HCEC 1CT (cell line): Measurements from ENCODE around the gene RAP1GAP.
"Not testable (repeated sequence)": the region's sequence is repeated elsewhere in the genome, so short reads cannot be mapped to it uniquely, and the experiment has no call there.

Source experiments
- DNase-seq: peaks from one replicate; pipeline ENCODE4 v3.0.0-alpha.2; 2017

Gene RAP1GAP

GRCh38 chr1:21641967-21642739, 27.0 kb downstream of the RAP1GAP start:
- DNase-seq = no peak

GRCh38 chr1:21641537-21641936, 27.6 kb downstream of the RAP1GAP start:
- DNase-seq = no peak

- no peak for DNase-seq
Measured at GRCh38 chr1:21641076-21641475, 28.1 kb downstream of the RAP1GAP start.

- no peak for DNase-seq
Measured at GRCh38 chr1:21640653-21641052, 28.5 kb downstream of the RAP1GAP start.

- no peak for DNase-seq
Measured at GRCh38 chr1:21639594-21640041, 29.5 kb downstream of the RAP1GAP start.

- peak; percentile 20 for DNase-seq
Measured at GRCh38 chr1:21638531-21639341, 30.4 kb downstream of the RAP1GAP start.

GRCh38 chr1:21637514-21637913, 31.6 kb downstream of the RAP1GAP start:
- DNase-seq = no peak

- no peak for DNase-seq
Measured at GRCh38 chr1:21636029-21636428, 33.1 kb downstream of the RAP1GAP start.

- DNase-seq = no peak
Measured at GRCh38 chr1:21634806-21635535, 34.2 kb downstream of the RAP1GAP start.

- DNase-seq = no peak
Measured at GRCh38 chr1:21633992-21634805, 35.0 kb downstream of the RAP1GAP start.

GRCh38 chr1:21633141-21633755, 35.9 kb downstream of the RAP1GAP start:
- no peak for DNase-seq

GRCh38 chr1:21631944-21632887, 36.9 kb downstream of the RAP1GAP start:
- no peak for DNase-seq

- DNase-seq = not testable (repeated sequence)
Measured at GRCh38 chr1:21631590-21631943, 37.6 kb downstream of the RAP1GAP start.

GRCh38 chr1:21630571-21631343, 38.4 kb downstream of the RAP1GAP start:
- DNase-seq = no peak

- DNase-seq = no peak
Measured at GRCh38 chr1:21629971-21630370, 39.2 kb downstream of the RAP1GAP start.

- no peak for DNase-seq
Measured at GRCh38 chr1:21628798-21629393, 40.3 kb downstream of the RAP1GAP start.

- DNase-seq = no peak
Measured at GRCh38 chr1:21626921-21627339, 42.2 kb downstream of the RAP1GAP start.

- DNase-seq = no peak
Measured at GRCh38 chr1:21625390-21626190, 43.6 kb downstream of the RAP1GAP start.
